GM18505 (cell line): Measurements from ENCODE around the gene GPD1.
"Not testable (repeated sequence)": the region's sequence is repeated elsewhere in the genome, so short reads cannot be mapped to it uniquely, and the experiment has no call there.

Experiments used
- ATAC-seq: cut with Tn5 transposase; IDR thresholded peaks from one replicate; pipeline ENCODE4 v1.9.1; 2021; ENCODE audit not compliant: unreplicated experiment
- POLR2A ChIP-seq: IDR thresholded peaks from 4 replicates; pipeline ENCODE4 v1.6.1; 2011; ENCODE audit warnings: borderline replicate concordance; ENCODE audit not compliant: insufficient read depth, insufficient read length; ENCODE audit errors: extremely low read depth

Gene GPD1

DNA sequence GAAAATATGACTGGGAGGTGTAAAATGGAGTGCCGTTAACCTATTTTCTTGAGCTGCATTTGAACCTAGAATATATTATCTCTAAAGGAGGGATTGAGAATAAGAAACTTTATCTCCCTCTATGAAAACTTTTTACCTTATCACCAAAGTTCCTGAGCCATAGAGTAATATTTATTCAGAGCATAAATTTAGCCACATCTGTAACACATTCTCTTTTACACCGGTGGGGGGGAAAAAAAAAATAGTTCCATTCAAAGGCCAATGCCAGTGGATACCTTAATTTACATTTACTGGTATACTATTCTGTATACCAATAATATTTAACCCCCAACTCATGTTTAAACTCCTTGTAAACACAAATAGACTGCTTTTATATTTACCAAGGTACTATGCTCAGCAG lies 41.6 kb downstream of the GPD1 start:
- no peak for TF ChIP-seq POLR2A
- ATAC-seq: no peak

DNA sequence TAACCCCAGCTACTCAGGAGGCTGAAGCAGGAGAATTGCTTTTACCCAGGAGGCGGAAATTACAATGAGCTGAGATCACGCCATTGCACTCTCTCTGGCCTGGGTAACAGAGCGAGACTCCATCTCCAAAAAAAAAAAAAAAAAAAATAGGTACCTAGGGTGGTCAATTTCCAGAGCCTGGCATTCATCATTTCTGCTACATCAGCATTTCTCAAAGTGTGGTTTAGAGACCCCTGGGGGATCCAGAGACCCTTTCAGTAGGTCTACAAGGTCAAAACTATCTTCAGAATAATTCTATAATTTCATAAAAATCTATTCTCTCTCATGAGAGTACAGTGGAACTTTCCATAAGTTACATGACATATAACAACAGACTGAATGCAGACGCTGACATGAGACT lies 43.5 kb downstream of the GPD1 start:
- no peak for ATAC-seq
- TF ChIP-seq POLR2A: no peak

DNA sequence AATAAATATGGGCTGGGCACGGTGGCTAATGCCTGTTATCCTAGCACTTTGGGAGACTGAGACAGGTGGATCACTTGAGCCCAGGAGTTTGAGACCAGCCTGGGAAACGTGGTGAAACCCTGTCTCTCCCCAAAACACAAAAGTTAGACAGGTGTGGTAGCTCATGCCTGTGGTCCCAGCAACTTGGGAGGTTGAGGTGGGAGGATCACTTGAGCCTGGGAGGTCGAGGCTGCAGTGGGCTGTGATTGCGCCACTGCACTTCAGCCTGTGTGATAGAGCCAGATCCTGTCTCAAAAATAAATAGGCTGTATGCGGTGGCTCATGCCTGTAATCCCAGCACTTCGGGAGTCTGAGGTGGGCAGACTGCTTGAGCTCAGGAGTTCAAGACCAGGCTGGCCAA lies 44.2 kb downstream of the GPD1 start:
- not testable (repeated sequence) for ATAC-seq

DNA sequence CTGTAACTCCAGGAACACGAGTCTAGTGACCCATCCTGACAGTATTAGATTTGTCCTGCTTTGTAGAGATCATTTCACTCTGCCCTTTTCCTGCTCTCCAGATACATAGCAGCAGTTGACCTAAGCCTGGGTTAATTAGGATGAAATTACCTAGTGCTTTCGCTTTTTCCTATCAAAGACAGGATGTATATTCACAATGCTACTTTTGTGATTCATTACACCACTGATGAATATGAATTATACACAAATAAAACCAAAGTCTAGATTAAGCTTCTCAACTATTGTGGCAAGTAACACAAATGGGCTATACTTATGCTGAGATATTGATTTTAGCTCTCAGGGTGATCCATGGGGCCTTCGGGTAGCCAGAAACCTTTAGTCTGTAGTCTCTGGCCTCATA lies 45.5 kb downstream of the GPD1 start:
- no peak for TF ChIP-seq POLR2A
- no peak for ATAC-seq

DNA sequence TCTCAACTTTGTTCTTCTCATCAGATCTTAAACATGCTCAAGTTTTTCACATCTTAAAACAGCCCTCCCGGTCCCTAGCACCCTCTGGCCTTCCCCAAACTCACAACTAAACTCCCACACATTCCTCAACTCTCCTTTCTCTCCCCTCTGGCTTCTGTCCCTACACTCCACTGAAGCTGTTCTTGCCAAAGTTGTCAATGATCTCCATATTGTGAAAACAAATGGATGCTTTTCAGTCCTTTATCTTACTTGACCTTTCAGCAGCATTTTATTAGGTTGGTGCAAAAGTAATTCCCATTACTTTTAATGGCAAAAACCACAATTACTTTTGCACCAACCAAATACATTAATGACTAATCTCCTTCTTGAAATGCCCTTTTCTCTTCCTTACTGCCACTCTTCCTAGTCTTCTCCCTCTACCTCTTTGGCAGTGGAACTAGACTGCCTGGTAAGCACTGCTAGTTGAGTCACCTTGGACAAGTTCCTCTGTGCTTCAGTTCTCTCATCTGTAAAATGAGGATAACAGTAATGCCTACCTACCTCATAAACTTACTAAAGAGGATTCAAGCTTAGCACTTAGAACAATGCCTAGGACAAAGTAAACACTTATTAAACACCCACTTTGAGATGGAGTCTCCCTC lies 47.4 kb downstream of the GPD1 start:
- TF ChIP-seq POLR2A: no peak
- ATAC-seq: no peak

DNA sequence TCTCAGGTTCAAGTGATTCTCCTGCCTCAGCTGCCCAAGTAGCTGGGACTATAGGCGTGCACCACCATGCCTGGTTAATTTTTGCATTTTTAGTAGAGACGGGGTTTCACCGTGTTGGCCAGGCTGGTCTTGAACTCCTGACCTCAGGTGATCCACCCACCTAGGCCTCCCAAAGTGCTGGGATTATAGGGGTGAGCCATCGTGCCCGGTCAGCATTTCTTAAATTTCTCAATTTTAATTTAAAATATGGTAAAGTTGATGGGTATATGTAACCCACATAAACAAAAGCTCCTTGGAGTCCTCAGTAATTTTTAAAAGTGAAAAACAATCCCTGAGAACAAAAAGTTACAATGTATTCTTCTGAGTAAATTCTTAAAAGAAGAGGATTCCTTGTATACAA lies 51.1 kb downstream of the GPD1 start:
- not testable (repeated sequence) for ATAC-seq

DNA sequence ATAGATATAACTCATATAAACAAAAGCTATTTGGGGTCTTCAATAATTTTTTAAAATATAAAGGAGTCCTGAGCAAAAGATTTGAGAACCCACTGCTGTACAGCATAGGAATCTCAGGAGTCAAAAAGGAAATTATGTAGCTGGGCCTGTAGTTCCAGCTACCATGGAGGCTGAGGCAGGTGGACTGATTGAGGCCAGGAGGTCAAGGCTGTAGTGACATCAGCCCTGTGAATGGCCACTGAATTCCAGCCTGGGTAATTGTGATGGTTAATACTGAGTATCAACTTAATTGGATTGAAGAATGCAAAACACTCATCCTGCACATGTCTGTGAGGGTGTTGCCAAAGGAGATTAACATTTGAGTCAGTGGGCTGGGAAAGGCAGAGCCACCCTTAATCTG lies 52.8 kb downstream of the GPD1 start:
- no peak for ATAC-seq
- no peak for TF ChIP-seq POLR2A

DNA sequence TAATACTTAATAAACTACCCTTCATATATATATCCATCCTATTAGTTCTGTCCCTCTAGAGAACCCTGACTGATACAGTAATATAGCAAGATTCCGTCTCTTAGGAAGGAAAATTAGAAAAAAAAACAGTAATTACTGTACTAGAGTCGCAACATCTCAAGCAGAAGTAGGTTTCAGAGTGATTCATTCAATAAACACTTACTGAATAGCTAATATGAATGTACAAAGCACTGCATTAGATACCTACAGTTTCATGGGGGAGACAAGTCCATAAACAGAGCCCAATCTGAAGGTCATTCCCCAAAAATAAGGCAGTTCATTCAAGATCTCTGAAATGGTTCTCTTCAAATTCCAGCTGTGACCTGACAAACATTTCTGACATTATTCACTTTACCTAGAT lies 53.5 kb downstream of the GPD1 start:
- no peak for ATAC-seq
- no peak for TF ChIP-seq POLR2A

DNA sequence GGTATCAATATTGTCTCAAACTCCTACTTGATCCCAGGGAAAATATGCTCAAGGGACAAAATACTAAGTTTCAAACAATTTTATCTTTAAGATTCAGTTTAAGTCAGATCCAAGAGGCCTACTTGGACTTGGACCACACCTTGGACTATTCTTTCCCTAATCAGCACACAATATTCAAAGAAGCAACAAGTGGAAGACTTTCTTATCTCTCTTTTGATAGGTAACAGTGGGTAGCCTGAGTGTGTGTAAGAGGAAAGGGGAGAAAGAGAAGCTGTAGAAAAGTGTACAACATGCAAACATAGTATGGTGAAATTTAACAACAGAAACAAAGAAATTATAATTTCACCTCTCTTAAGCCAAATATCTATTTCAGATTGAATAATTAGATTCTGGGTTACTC lies 56.8 kb downstream of the GPD1 start:
- TF ChIP-seq POLR2A: no peak
- ATAC-seq: no peak
